Skin epidermis (tissue), 12 donors: ENCODE results near the gene CDH16.
"Not testable (repeated sequence)": the region's sequence is repeated elsewhere in the genome, so short reads cannot be mapped to it uniquely, and the experiment has no call there.

ENCODE experiments used
- H3K27ac ChIP-seq, 21 experiments: fragments of 200-600 bp; sonication (generic) in 11 of 21; one replicate each; pipeline ENCODE4 v1.5.0; 2020; ENCODE audit warnings: mild to moderate bottlenecking in 3 of 21, inconsistent platforms in 2 of 21, moderate library complexity in 2 of 21
- H3K4me3 ChIP-seq, 7 experiments: fragments of 200-600 bp; sonication (generic) in 2 of 7; one replicate each; pipeline ENCODE4 v1.5.0; 2020; ENCODE audit warnings: inconsistent platforms in 2 of 7, mild to moderate bottlenecking in 2 of 7, moderate library complexity in 1 of 7

The CDH16 gene, protein sequence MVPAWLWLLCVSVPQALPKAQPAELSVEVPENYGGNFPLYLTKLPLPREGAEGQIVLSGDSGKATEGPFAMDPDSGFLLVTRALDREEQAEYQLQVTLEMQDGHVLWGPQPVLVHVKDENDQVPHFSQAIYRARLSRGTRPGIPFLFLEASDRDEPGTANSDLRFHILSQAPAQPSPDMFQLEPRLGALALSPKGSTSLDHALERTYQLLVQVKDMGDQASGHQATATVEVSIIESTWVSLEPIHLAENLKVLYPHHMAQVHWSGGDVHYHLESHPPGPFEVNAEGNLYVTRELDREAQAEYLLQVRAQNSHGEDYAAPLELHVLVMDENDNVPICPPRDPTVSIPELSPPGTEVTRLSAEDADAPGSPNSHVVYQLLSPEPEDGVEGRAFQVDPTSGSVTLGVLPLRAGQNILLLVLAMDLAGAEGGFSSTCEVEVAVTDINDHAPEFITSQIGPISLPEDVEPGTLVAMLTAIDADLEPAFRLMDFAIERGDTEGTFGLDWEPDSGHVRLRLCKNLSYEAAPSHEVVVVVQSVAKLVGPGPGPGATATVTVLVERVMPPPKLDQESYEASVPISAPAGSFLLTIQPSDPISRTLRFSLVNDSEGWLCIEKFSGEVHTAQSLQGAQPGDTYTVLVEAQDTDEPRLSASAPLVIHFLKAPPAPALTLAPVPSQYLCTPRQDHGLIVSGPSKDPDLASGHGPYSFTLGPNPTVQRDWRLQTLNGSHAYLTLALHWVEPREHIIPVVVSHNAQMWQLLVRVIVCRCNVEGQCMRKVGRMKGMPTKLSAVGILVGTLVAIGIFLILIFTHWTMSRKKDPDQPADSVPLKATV

DNA sequence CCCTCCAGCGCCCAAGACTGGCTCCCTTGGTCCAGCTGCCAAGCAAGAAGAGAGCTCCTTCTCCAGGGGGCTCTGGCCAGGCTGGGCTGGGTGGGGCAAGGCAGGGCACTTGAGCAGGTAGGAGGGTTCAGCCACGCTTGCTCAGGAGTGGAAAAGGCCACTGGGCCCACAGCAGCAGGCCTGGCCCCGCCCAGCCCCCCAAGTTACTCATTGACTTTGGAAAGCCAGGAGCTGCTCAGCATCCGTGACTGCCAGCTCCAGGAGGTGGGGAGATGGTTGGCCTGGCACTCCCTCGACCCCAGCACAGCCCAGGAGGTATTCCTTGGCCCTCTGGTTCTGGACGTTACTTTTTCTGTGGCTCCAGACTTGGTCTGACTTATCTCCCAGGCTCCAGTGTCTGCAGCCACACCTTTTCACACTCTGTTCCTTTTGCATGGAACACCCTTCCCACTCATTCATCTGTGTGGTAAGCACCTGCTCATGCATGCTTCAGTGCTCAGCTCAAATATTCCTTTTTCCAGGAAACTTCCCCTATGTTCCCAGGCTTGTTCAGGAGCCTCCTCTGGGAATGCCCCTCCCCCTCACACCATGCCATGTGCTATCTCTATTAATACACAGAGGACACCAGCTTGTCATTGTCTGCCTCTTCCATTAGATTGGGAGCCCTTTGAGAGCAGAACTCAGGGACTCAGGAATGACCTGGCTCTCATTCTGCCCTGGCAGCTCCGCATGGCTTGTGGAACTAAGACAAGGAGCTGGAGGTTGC, at the start of gene CDH16:
Gene CDH16 (minus strand): TSS at position 83 of the 766 bp plus-strand sequence. CDS start 820 bp downstream, outside the sequence.
- H3K27ac ChIP-seq, result no peak within 1 kb of the TSS
- no peak within 1 kb of the TSS for H3K4me3 ChIP-seq

DNA sequence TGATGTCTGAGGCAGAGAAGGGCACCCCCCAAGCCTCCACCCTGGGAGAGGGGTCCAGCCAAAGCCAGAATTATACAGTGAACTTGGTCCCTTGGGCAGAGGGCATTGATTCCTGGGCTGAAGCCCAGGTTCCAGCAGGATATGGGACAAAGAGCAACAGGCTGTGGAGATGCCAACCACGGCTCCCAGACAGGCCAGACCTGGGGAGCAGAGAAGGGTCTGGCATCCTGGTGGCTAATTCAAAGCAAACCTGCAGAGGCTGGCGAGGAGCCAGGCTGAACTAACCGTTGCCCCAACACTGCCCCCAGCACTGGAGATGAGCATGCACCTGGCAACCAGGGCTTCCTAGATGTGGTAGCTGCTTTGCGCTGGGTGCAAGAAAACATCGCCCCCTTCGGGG, 45.4 kb upstream of the CDH16 start:
- H3K4me3 ChIP-seq, result no peak overlapping the region

DNA sequence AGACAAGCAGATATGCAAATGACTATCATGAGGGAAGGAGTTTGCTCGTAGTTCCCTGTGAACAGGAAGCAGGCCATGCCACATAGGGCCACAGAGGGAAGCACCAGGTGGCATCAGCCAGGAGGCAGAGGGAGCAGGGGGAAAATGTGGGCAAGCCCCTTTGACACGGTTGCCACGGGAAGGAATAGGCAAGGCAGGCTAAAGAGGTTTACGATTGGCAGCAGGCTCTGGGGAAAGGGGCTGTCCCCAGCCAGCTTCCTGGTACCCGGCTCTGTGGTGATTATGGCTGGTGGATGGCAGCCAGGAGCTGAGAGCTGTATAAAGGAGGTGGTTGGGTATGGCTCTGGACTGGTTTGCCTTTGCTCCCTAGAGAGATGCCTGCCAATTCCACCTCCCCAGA, 43.2 kb upstream of the CDH16 start:
- H3K4me3 ChIP-seq, result no peak overlapping the region

More for the DNA sequence above, 45.4 kb upstream of the CDH16 start:
- H3K27ac ChIP-seq, result no peak overlapping the region

DNA sequence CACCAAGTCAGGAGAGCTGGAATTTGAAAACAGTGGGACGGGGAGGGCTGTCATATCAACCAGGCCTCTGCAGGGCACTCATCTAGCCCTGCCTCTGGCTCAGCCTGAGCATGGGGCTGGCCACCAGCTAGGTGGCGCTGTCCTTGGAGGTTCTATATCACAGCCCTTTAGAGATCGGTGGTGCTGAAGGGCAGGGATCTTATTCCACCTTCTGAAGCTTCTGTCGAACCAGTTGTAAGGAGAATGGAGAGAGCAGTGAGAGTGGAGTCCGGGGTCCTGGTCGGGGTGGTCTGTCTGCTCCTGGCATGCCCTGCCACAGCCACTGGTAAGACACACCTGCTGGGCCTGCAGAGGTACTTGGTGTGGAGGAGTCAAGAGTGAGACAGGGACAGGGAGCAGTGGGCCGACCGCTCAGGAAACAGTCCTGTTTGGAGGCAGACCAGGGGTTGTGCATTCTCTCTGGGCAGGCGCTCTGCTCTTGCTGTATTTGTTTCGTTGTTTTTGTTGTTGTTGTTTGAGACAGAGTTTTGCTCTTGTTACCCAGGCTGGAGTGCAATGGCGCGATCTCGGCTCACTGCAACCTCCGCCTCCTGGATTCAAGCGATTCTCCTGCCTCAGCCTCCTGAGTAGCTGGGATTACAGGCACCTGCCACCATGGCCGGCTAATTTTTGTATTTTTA, 42.5 kb upstream of the CDH16 start, which contains the start of gene CES3:
Gene CES3 (plus strand): TSS at position 202 of the 680 bp plus-strand sequence. CDS start 42 bp downstream, at position 244.
- H3K27ac ChIP-seq, result peak within 1 kb of the TSS in 7 of 21 experiments; percentile 13 to 44 (median 31)
- no peak within 1 kb of the TSS for H3K4me3 ChIP-seq

More for the DNA sequence above, 43.2 kb upstream of the CDH16 start:
- H3K27ac ChIP-seq, result peak overlapping the region in 5 of 21 experiments; percentile 17 to 44 (median 34)

DNA sequence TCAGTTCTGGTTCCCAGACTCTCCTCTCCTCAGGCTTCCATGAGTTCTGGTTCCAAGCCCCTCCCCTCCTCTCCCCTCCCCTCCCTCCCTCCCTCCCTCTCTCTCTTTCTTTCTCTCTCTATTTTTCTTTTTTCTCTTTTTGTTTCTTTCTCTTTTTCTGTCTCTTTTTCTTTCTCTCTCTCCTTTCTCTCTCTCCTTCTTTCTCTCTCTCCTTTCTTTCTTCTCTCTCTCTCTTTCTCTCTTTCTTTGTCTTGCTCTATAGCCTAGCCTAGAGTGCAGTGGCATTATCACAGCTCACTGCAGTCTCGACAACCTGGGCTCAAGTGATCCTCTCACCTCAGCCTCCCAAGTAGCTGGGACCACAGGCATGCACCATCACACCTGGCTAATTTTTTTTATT, 41.6 kb upstream of the CDH16 start:
- Histone ChIP-seq H3K4me3 (no peak overlapping the region), H3K27ac (peak overlapping the region in 2 of 21 experiments; percentile 7 to 13)

DNA sequence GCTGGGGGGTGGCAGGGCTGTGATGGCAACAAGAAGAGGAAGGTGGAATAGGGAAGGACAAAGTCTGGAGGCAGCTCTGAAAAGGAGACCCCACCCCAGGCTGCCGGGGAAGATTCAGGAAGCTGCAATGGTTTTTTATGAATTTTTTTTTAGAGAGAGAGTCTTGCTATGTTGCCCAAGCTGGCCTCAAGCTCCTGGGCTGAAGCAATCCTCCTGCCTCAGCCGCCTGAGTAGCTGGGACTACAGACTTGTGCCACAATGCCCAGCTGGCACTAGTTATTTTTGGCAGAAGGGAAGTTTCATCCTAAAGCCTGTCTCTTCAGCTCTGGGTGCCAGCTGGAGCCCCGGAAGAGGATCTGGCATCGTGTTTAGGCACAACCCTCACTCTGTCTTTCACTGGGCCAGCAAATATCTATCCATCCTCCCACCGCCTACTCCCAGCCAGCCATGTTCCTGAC, 41.0 kb upstream of the CDH16 start:
- Histone ChIP-seq H3K27ac (peak overlapping the region in 1 of 21 experiments; percentile 13), H3K4me3 (no peak overlapping the region)

DNA sequence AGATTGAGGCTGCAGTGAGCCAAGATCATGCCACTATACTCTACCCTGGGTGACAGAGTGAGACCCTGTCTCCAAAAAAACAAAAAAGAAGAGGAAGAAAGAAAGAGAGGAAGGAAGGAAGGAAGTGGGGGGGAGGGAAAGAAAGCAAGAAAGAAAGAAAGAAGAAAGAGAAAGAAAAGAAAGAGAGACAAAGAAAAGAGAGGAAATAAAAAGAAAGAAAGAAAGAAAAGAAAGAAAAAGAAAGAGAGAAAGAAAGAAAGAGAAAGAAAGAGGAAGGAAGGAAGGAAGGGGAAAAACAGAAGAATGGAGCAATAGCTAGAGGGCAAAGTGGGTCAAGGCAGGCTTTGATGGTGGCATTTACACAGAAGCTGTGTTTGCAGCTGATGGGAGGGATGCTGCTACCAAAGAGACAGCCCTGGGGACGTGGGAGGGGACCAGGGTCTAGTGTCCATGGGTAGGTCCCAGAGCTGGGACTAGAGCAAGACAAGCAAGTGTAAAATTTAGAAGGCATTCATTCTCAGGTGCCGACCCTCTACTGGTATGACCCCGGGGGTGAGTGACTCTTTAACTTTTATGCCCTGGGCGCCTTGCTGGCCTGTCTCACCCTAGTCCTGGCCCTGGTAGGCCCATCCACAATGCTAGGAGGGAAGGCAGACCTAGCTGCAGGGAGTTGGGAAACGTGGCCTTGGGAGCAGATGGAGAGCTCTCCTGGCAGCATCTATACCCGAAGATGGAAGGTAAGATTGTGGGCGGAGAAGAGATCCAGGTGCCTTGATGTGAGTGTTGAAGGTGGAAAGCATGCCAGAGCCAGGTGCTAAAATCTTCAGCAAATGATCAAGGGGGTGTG, 40.4 kb upstream of the CDH16 start:
- Histone ChIP-seq H3K4me3 (no peak overlapping the region), H3K27ac (peak overlapping the region in 1 of 21 experiments; percentile 10)

DNA sequence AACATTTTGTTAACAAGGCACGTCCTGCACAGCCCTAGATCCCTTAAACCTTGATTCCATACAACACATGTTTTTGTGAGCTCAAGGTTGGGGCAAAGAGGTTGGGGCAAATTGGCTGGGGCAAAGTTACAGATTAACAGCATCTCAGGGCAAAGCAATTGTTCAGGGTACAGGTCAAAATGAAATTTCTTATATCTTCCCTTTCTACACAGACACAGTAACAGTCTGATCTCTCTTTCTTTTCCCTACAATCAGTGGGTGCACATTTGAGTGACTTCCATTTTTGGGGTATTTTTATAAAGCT, 37.4 kb upstream of the CDH16 start:
- not testable (repeated sequence) for H3K27ac ChIP-seq, H3K4me3 ChIP-seq

DNA sequence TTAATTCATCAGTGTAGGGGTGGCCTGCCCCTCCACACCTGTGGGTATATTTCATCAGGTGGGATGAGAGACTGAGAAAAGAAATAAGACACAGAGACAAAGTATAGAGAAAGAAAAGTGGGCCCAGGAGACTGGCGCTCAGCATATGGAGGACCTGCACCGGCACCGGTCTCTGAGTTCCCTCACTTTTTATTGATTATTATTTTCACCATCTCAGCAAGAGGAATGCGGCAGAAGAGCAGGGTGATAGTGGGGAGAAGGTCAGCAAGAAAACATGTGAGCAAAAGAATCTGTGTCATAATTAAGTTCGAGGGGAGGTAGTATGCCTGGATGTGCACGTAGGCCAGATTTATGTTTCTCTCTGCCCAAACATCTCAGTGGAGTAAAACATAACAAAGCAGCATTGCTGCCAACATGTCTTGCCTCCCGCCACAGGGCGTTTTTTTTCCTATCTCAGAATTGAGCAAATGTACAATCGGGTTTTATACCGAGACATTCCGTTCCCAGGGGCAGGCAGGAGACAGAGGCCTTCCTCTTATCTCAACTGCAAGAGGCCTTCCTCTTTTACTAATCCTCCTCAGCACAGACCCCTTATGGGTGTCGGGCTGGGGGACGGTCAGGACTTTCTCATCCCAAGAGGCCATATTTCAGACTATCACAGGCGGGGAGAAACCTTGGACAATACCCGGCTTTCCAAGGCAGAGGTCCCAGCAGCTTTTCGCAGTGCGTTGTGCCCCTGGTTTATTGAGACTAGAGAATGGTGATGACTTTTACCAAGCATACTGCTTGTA, 36.9 kb upstream of the CDH16 start:
- not testable (repeated sequence) for H3K4me3 ChIP-seq, H3K27ac ChIP-seq

DNA sequence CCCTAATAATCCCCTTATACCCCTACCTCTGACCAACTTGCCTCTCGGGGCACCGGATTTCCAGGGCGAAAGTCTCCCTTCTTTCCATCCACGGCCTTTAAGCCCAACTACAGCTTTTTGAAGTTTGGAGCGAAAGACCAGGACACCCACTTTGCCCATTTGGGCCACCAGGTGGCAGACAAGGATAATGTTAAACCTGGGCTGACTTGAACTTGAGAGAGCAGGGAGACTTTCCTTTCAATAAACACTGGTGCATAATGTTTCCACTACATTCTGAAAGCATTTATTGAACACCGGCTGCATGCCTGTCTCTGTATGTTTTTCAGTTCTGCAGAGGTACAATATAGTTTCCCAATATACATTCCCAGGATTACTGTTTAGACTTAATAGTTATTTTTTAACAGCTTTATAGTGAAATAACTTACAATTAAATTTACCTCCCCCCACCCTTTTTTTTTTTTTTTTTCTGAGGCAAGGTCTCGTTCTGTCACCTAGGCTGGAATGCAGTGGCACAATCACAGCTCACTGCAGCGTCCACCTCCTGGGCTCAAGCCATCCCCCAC, 35.5 kb upstream of the CDH16 start:
- no peak overlapping the region for H3K4me3 ChIP-seq
- no peak overlapping the region for H3K27ac ChIP-seq

DNA sequence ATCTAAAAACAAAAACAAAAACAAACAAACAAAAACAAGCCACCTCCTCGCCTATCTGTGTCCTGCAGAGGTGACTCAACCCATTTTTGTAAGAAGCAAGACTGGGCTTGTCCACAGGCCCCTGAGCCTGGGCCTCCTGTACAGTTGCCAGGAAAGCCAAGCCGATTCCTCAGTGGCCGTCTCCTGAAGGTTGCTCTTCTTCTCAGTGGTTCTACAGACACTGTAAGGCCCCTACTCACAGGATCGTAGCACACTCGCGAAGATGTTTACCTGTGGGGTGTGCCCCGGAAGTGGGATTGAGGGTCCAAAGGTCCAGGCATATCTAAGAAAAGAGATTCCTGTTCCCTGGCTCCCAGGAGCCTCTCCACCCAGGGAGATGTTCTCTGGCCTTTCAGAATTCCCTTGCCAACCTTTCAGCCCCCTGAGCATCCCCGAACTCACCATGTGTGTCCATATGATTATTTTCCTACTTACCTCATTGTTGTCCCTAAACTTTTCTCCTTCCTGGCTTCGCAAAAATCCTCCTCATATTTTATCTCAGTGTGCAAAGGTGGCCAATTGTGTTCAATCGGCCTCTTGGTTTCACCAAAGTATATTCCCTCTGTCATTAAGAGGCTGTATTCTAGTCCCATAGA, 34.9 kb upstream of the CDH16 start:
- H3K4me3 ChIP-seq, result no peak overlapping the region
- no peak overlapping the region for H3K27ac ChIP-seq

DNA sequence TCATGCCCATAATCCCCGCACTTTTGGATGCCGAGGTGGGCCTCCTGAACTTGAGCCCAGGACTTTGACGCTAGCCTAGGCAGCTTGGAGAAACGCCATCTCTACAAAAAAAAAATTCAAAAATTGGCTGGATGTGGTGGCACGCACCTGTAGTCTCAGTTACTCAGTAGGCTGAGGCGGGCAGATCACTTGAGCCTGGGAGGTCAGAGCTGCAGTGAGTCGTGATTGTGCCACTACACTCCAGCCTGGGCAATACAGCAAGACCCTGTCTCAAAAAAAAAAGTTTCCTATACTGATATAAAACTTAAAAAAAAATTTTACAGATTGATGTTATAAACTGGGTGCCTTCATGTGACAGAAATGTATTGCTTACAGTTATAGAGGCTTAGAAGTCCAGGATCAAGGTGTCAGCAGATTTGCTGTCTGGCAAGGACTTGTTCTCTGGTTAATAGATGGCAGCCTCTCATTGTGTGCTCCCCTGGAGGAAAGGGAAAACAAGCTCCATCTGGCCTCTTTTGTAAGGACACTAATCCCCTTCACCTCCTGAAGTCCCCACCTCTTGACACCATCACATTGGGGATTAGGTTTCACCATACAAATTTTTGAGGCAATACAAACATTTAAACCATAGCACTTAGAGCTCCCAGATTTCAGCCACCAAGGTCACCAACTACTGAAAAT, 33.9 kb upstream of the CDH16 start:
- H3K27ac ChIP-seq, result no peak overlapping the region
- H3K4me3 ChIP-seq, result no peak overlapping the region

DNA sequence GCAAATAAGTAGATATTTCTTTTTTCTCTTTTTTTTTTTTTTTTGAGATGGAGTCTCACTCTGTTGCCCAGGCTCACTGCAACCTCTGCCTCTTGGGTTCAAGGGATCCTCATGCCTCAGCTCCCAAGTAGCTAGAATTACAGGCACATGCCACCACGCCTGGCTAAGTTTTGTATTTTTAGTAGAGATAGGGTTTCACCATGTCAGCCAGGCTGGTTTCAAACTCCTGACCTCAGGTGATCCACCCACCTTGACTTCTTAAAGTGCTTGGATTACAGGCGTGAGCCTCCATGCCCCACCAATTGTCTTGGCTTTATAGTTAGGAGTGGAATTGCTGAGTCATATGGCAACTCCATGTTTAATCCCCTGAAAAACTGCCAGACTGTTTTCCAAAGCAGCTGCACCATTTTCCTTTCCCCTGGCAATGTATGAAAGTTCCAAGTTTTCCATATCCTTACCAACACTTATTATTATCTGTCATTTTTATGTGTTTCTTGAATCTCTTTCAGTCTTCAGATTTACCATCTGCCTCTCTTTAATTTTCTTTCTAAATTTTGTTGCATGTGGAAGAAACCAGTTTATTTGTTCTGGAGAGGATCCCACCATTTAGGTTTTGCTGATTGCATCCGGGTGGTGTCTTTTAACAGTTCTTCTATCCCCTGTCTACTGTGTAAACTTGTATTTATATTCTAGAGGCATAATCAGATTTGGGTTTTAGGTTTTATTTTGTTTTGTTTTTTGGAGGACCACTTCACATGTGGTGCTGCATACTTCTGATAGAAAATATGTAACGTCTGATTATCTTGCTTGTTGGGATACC, 32.5 kb upstream of the CDH16 start:
- no peak overlapping the region for H3K27ac ChIP-seq
- H3K4me3 ChIP-seq, result no peak overlapping the region

DNA sequence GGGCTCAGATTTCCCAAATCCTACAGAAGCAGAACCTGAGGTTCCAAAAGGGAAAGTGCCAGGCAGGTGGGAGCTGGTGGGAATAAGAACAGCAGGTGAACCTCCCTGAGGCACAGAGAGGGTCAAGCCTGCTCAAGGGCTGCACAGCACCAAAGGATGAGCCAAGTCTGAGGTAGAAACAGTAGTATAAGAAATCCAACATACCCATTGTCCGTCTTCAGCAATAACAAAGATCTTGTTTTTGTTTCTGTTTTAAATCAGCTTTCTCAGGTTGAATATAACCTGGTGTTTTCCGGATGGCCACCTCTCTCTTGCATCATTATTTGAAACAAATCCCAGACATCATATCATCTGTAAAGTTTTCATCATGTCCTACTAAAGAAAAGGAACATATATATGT, 31.8 kb upstream of the CDH16 start:
- Histone ChIP-seq H3K4me3 (no peak overlapping the region), H3K27ac (no peak overlapping the region)

DNA sequence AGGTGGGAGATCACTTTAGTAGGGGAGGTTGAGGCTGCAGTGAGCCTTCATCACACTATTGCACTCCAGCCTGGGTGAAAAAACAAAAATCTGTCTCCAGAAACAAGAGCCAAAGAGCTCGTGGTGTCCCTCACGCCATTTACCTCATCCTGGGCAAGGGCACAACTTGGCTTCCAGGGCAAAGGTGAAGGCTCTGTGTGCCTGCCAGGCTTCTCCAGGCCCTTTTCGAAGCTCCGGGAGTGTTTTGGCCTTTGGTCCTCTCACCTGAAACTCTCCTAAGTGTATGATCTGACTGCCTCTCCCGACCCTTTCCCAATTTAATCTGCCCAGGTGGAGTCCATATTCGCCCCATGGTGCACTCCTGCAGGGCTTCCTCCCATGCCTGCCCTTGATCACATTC, 30.8 kb upstream of the CDH16 start:
- H3K4me3 ChIP-seq, result no peak overlapping the region
- H3K27ac ChIP-seq, result no peak overlapping the region

DNA sequence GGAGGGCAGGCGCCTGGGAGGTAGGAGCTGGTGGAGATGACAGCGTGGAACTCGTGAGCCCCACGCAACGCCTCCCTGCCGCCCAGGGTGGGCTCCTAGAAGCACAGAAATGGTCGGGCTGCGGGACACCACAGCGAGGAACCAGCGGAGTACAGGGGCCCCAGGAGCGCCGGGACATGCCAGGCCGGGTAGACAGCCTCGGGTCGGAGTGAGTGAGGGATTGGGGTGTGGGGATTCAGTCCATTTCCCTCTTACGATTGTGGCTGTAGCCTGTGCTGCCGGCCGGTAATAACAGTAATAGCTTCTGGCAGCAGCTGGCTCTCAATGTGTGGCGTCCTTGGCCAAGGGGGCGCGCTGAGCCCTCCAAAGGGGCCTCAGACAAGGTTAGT, 30.1 kb upstream of the CDH16 start:
- H3K27ac ChIP-seq, result no peak overlapping the region
- peak overlapping the region in 6 of 7 experiments; percentile 13 to 49 (median 32) for H3K4me3 ChIP-seq
